ENCODE measurements around the gene ALX4. TPM values are rescaled to one million over a fixed set of nuclear protein-coding genes. Genes with fewer than 3 reads are reported as not detected.
A peak's percentile ranks its signal among the peaks of the same experiment; 100 is the strongest.

ALX4 gene
- polyA plus RNA-seq, 2 of the 4 experiments (the other 2 are of a cell fraction) = 1.00 to 5.6 TPM

- no peak overlapping the region for H3K4me2 ChIP-seq
- H3K9me3 ChIP-seq = no peaks in the 10 kb centered on the region
- no peak for ATAC-seq
- H3K4me3 ChIP-seq = no peak overlapping the region
- no peak overlapping the region for H3K27ac ChIP-seq
- ChIA-PET CTCF (interaction anchor here (2.3 to 5.9 kb wide), 4 partner anchors 9 to 190 kb away, joined by 6 to 46 read pairs (median 14); no protein-coding TSS in a partner anchor), POLR2A (no interaction called here)
- FAIRE-seq = no peak
- no peak for TF ChIP-seq HES2 (IDR thresholded peaks at IDR 0.05)
- no peak for TF ChIP-seq CBX2 (IDR thresholded peaks at IDR 0.05; ENCODE audit: borderline replicate concordance, low read depth)
- TF ChIP-seq ZFP36 (IDR thresholded peaks at IDR 0.05; ENCODE audit: borderline replicate concordance, partially characterized antibody) = peak; percentile 60
- TF ChIP-seq NFE2L2 (conservative IDR thresholded peaks at IDR 0.05; ENCODE audit: low read length) = no peak
- TF ChIP-seq EHF (CRISPR knock-in tag; IDR thresholded peaks at IDR 0.05) = no peak
- TF ChIP-seq HEYL (CRISPR knock-in tag; IDR thresholded peaks at IDR 0.05) = no peak
- TF ChIP-seq RNF2 (IDR thresholded peaks at IDR 0.05; ENCODE audit: borderline replicate concordance, low read depth) = no peak
- WGBS (ENCODE audit: missing lambda C conversion rate) = 5% methylated on average over 1 of the region's 1 CpG
- peaks cover 20% of the 10 kb centered on the region for H3K4me1 ChIP-seq
- no peak for DNase-seq (ENCODE audit: low read depth in 1 of 2, low spot score in 1 of 2)
These were observed 14.3 kb upstream of the ALX4 start for GRCh38 chr11:44324222-44324621.

- H3K4me1 ChIP-seq = peaks cover 20% of the 10 kb centered on the region
- POLR2A ChIA-PET = no interaction called here
- TF ChIP-seq REST (IDR thresholded peaks at IDR 0.05) (no peak), CEBPB (IDR thresholded peaks at IDR 0.05) (no peak), HOXB5 (CRISPR knock-in tag; IDR thresholded peaks at IDR 0.05) (no peak), BHLHE40 (IDR thresholded peaks at IDR 0.05; ENCODE audit: low read depth, low read length) (no peak), EHMT2 (IDR thresholded peaks at IDR 0.05; ENCODE audit: low read depth) (no peak), KDM1A (IDR thresholded peaks at IDR 0.05; ENCODE audit: low read depth) (no peak)
- WGBS (ENCODE audit: missing lambda C conversion rate) = 59% methylated on average over 6 of the region's 6 CpGs
- ATAC-seq (no peak), DNase-seq (ENCODE audit: low read depth in 1 of 2, low spot score in 1 of 2) (no peak), FAIRE-seq (no peak)
- H3K27ac ChIP-seq = no peak overlapping the region
- H3K4me3 ChIP-seq = no peak overlapping the region
- H3K4me2 ChIP-seq = no peak overlapping the region
- no peaks in the 10 kb centered on the region for H3K9me3 ChIP-seq
- CTCF ChIA-PET = interaction anchor here (5.9 kb wide), 1 partner anchor 35 kb away, joined by 46 read pairs; no protein-coding TSS in a partner anchor
These were observed 12.3 kb upstream of the ALX4 start for GRCh38 chr11:44322243-44322642.

- H3K4me3 ChIP-seq = no peak overlapping the region
- no peak overlapping the region for H3K4me2 ChIP-seq
- no peak for TF ChIP-seq POLR2A (IDR thresholded peaks at IDR 0.05; ENCODE audit: low read length)
- TF ChIP-seq EP300 (IDR thresholded peaks at IDR 0.05) = no peak
- POLR2A ChIA-PET = no interaction called here
- CTCF ChIA-PET = interaction anchor here (0.5 to 2.2 kb wide), 7 partner anchors 10 to 358 kb away, joined by 3 to 10 read pairs (median 4); partner anchors contain the start of gene EXT2
- H3K4me1 ChIP-seq = peaks cover 26% of the 10 kb centered on the region
- no peak overlapping the region for H3K27ac ChIP-seq
- DNase-seq (ENCODE audit: low read depth in 1 of 2, low spot score in 1 of 2) (no peak), FAIRE-seq (no peak), ATAC-seq (no peak)
- no peaks in the 10 kb centered on the region for H3K9me3 ChIP-seq
- 35% methylated on average over 4 of the region's 4 CpGs for WGBS (ENCODE audit: missing lambda C conversion rate)
These were observed 11.1 kb upstream of the ALX4 start for GRCh38 chr11:44321059-44321458.

- no peak for TF ChIP-seq CHD4 (IDR thresholded peaks at IDR 0.05; ENCODE audit: borderline replicate concordance)
- no peak for TF ChIP-seq KDM5A (IDR thresholded peaks at IDR 0.05)
- peaks cover 23% of the 10 kb centered on the region for H3K4me1 ChIP-seq
- H3K9me3 ChIP-seq = no peaks in the 10 kb centered on the region
- 75% methylated on average over 20 of the region's 20 CpGs for WGBS (ENCODE audit: missing lambda C conversion rate)
- no peak overlapping the region for H3K4me3 ChIP-seq
- no peak for DNase-seq (ENCODE audit: low read depth in 1 of 2, low spot score in 1 of 2)
- CTCF ChIA-PET = interaction anchor here (0.5 to 2.2 kb wide), 9 partner anchors 10 to 359 kb away, joined by 3 to 10 read pairs (median 4); partner anchors contain the start of gene EXT2
- no peak overlapping the region for H3K27ac ChIP-seq
- FAIRE-seq = no peak
- POLR2A ChIA-PET = no interaction called here
- H3K4me2 ChIP-seq = 0 out of 3 replicates have a peak overlapping the region, but pooled peaks have one; percentile 24
- no peak for ATAC-seq
These were observed 10.5 kb upstream of the ALX4 start for GRCh38 chr11:44320289-44320973.

Data from A549 (cell line).